Natural killer cell treated with Interleukin-12 subunit alpha and Interleukin-12 subunit beta and Interleukin-15 and Interleukin-18, amount 100 ng/mL, for 72 hours (primary cell): ENCODE measurements around the gene PROM1. TPM values are rescaled to one million over a fixed set of nuclear protein-coding genes. Genes with fewer than 3 reads are reported as not detected.

Experiments used
- ATAC-seq, 2 donors: fragments of 150-1000 bp; cut with Tn5 transposase in 1 of 2; sonication (Bioruptor Pico), chemical (Tn5 transposase) in 1 of 2; 2 replicates each; pipeline ENCODE4 v1.10.0; 2021
- DNase-seq: peaks from one replicate; pipeline ENCODE4 v3.0.0; 2022; ENCODE audit warnings: low spot score
- H3K27ac Mint-ChIP-seq, 2 donors: 1 replicate in 1 of 2; 2 replicates in 1 of 2; pipeline ENCODE4 v1.8.0; 2022; ENCODE audit warnings: mixed read lengths in 2 of 2, mild to moderate bottlenecking in 1 of 2, moderate library complexity in 1 of 2
- H3K27me3 Mint-ChIP-seq, 2 donors: 1 replicate in 1 of 2; 2 replicates in 1 of 2; pipeline ENCODE4 v1.8.0; 2022; ENCODE audit warnings: mixed read lengths in 2 of 2
- H3K36me3 Mint-ChIP-seq: one replicate; pipeline ENCODE4 v1.8.0; 2022; ENCODE audit warnings: mixed read lengths
- H3K4me1 Mint-ChIP-seq, 2 donors: 1 replicate in 1 of 2; 2 replicates in 1 of 2; pipeline ENCODE4 v1.8.0; 2022; ENCODE audit warnings: low read depth in 2 of 2, mixed read lengths in 2 of 2, mild to moderate bottlenecking in 1 of 2
- H3K4me3 Mint-ChIP-seq: one replicate; pipeline ENCODE4 v1.8.0; 2022; ENCODE audit warnings: mixed read lengths
- H3K9me3 Mint-ChIP-seq: 2 replicates; pipeline ENCODE4 v1.8.0; 2022; ENCODE audit warnings: mixed read lengths
- total RNA-seq, 2 donors: library from RNA; stranded (reverse); gene quantifications; one replicate each; pipeline ENCODE4 v1.2.3, GENCODE V29; 2022

Gene PROM1
- total RNA-seq, 2 donors from 2014 or later: 0.24 to 0.92 TPM

- Mint-ChIP-seq H3K27me3 (peaks cover 0 to 9% of the 10 kb centered on the region in 2 donors), H3K4me1 (no peaks in the 10 kb centered on the region), H3K36me3 (no peaks in the 10 kb centered on the region), H3K27ac (no peak overlapping the region), H3K4me3 (no peak overlapping the region), H3K9me3 (no peaks in the 10 kb centered on the region)
- no peak for DNase-seq
- peak; percentile 50 to 60 for ATAC-seq
These were observed 40.0 kb downstream of the PROM1 start for GRCh38 chr4:16043642-16044498.

GRCh38 chr4:16039139-16039538 lies 44.7 kb downstream of the PROM1 start:
- H3K27me3 Mint-ChIP-seq: peaks cover 4 to 23% of the 10 kb centered on the region in 2 donors
- ATAC-seq (no peak), DNase-seq (no peak)
- H3K36me3 Mint-ChIP-seq: no peaks in the 10 kb centered on the region
- H3K9me3 Mint-ChIP-seq: no peaks in the 10 kb centered on the region
- no peaks in the 10 kb centered on the region for H3K4me1 Mint-ChIP-seq
- no peak overlapping the region for H3K4me3 Mint-ChIP-seq
- no peak overlapping the region for H3K27ac Mint-ChIP-seq

- no peak overlapping the region for H3K27ac Mint-ChIP-seq
- H3K4me1 Mint-ChIP-seq: no peaks in the 10 kb centered on the region
- no peaks in the 10 kb centered on the region for H3K36me3 Mint-ChIP-seq
- H3K27me3 Mint-ChIP-seq: peaks cover 4 to 23% of the 10 kb centered on the region in 2 donors
- H3K4me3 Mint-ChIP-seq: no peak overlapping the region
- no peak for DNase-seq
- no peaks in the 10 kb centered on the region for H3K9me3 Mint-ChIP-seq
- no peak for ATAC-seq
These were observed 45.9 kb downstream of the PROM1 start for GRCh38 chr4:16037901-16038300.

- no peak overlapping the region for H3K4me3 Mint-ChIP-seq
- H3K36me3 Mint-ChIP-seq: no peaks in the 10 kb centered on the region
- ATAC-seq: no peak
- DNase-seq: no peak
- no peaks in the 10 kb centered on the region for H3K9me3 Mint-ChIP-seq
- H3K27ac Mint-ChIP-seq: no peak overlapping the region
- H3K4me1 Mint-ChIP-seq: no peaks in the 10 kb centered on the region
- peaks cover 4 to 21% of the 10 kb centered on the region in 2 donors for H3K27me3 Mint-ChIP-seq
These were observed 48.0 kb downstream of the PROM1 start for GRCh38 chr4:16035843-16036242.

- Mint-ChIP-seq H3K27me3 (peaks cover 7 to 14% of the 10 kb centered on the region in 2 donors), H3K4me1 (no peaks in the 10 kb centered on the region), H3K9me3 (no peaks in the 10 kb centered on the region), H3K36me3 (no peaks in the 10 kb centered on the region), H3K27ac (no peak overlapping the region), H3K4me3 (no peak overlapping the region)
- DNase-seq (no peak), ATAC-seq (no peak)
These were observed 49.6 kb downstream of the PROM1 start for GRCh38 chr4:16034010-16034748.

GRCh38 chr4:16032396-16032770 lies 51.4 kb downstream of the PROM1 start:
- Mint-ChIP-seq H3K4me3 (no peak overlapping the region), H3K4me1 (no peaks in the 10 kb centered on the region), H3K9me3 (no peaks in the 10 kb centered on the region), H3K36me3 (no peaks in the 10 kb centered on the region), H3K27ac (no peak overlapping the region), H3K27me3 (peaks cover 8 to 10% of the 10 kb centered on the region in 2 donors)
- ATAC-seq (no peak), DNase-seq (no peak)

GRCh38 chr4:16031546-16032395 lies 52.1 kb downstream of the PROM1 start:
- Mint-ChIP-seq H3K27me3 (peaks cover 6 to 12% of the 10 kb centered on the region in 2 donors), H3K4me1 (no peaks in the 10 kb centered on the region), H3K36me3 (no peaks in the 10 kb centered on the region), H3K27ac (no peak overlapping the region), H3K9me3 (no peaks in the 10 kb centered on the region), H3K4me3 (no peak overlapping the region)
- DNase-seq (no peak), ATAC-seq (no peak)

- H3K27me3 Mint-ChIP-seq: peaks cover 5 to 18% of the 10 kb centered on the region in 2 donors
- H3K9me3 Mint-ChIP-seq: no peaks in the 10 kb centered on the region
These were observed 53.9 kb downstream of the PROM1 start for GRCh38 chr4:16029886-16030285.

GRCh38 chr4:16029262-16029661 lies 54.6 kb downstream of the PROM1 start:
- ATAC-seq (no peak), DNase-seq (no peak)
- Mint-ChIP-seq H3K4me3 (no peak overlapping the region), H3K4me1 (peaks cover 0 to 5% of the 10 kb centered on the region in 2 donors), H3K9me3 (no peaks in the 10 kb centered on the region), H3K36me3 (no peaks in the 10 kb centered on the region), H3K27ac (no peak overlapping the region), H3K27me3 (peaks cover 0 to 21% of the 10 kb centered on the region in 2 donors)

More at GRCh38 chr4:16029886-16030285, 53.9 kb downstream of the PROM1 start:
- Mint-ChIP-seq H3K4me3 (no peak overlapping the region), H3K27ac (no peak overlapping the region), H3K4me1 (no peaks in the 10 kb centered on the region), H3K36me3 (no peaks in the 10 kb centered on the region)
- no peak for ATAC-seq
- DNase-seq: no peak

- Mint-ChIP-seq H3K9me3 (no peaks in the 10 kb centered on the region), H3K27ac (no peak overlapping the region), H3K4me1 (peaks cover 0 to 5% of the 10 kb centered on the region in 2 donors), H3K4me3 (no peak overlapping the region), H3K27me3 (peaks cover 0 to 25% of the 10 kb centered on the region in 2 donors), H3K36me3 (no peaks in the 10 kb centered on the region)
- ATAC-seq (no peak), DNase-seq (no peak)
These were observed 56.2 kb downstream of the PROM1 start for GRCh38 chr4:16027626-16028025.

GRCh38 chr4:16027114-16027513 lies 56.7 kb downstream of the PROM1 start:
- H3K27ac Mint-ChIP-seq: no peak overlapping the region
- no peak for ATAC-seq
- no peaks in the 10 kb centered on the region for H3K36me3 Mint-ChIP-seq
- H3K4me3 Mint-ChIP-seq: no peak overlapping the region
- DNase-seq: no peak
- H3K9me3 Mint-ChIP-seq: no peaks in the 10 kb centered on the region
- H3K4me1 Mint-ChIP-seq: peaks cover 0 to 5% of the 10 kb centered on the region in 2 donors
- peaks cover 0 to 25% of the 10 kb centered on the region in 2 donors for H3K27me3 Mint-ChIP-seq

- no peaks in the 10 kb centered on the region for H3K36me3 Mint-ChIP-seq
- peaks cover 7 to 30% of the 10 kb centered on the region in 2 donors for H3K27me3 Mint-ChIP-seq
- ATAC-seq (no peak), DNase-seq (no peak)
- H3K4me3 Mint-ChIP-seq: no peak overlapping the region
- H3K4me1 Mint-ChIP-seq: peaks cover 0 to 5% of the 10 kb centered on the region in 2 donors
- no peak overlapping the region for H3K27ac Mint-ChIP-seq
- no peaks in the 10 kb centered on the region for H3K9me3 Mint-ChIP-seq
These were observed 57.6 kb downstream of the PROM1 start for GRCh38 chr4:16026160-16026761.

GRCh38 chr4:16025268-16025667 lies 58.6 kb downstream of the PROM1 start:
- Mint-ChIP-seq H3K4me3 (no peak overlapping the region), H3K27me3 (peaks cover 10 to 31% of the 10 kb centered on the region in 2 donors), H3K36me3 (no peaks in the 10 kb centered on the region), H3K4me1 (peaks cover 0 to 5% of the 10 kb centered on the region in 2 donors), H3K27ac (no peak overlapping the region), H3K9me3 (no peaks in the 10 kb centered on the region)
- DNase-seq: no peak
- ATAC-seq: no peak
